ENCODE data around the gene REPS2.

DNA sequence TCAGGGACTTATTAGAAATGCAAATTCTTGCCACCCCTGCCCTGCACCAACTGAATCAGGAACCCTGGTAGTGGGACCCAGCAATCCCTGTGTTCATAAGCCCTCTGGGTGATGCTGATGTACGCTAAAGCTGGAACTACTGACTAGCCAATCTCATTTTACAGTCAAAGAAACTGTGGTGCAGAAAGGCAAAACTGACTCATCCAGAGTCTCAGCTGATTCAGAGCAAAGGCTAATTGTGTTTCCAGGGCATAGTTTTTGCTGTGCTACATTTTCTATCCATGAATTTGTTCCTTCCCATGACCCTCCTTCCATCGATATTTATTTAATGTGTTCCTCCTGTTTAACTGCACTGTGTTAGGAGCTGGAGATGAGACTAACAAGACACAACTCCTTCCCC is 207.5 kb downstream of the REPS2 start:
- TF ChIP-seq, protein P1, sequence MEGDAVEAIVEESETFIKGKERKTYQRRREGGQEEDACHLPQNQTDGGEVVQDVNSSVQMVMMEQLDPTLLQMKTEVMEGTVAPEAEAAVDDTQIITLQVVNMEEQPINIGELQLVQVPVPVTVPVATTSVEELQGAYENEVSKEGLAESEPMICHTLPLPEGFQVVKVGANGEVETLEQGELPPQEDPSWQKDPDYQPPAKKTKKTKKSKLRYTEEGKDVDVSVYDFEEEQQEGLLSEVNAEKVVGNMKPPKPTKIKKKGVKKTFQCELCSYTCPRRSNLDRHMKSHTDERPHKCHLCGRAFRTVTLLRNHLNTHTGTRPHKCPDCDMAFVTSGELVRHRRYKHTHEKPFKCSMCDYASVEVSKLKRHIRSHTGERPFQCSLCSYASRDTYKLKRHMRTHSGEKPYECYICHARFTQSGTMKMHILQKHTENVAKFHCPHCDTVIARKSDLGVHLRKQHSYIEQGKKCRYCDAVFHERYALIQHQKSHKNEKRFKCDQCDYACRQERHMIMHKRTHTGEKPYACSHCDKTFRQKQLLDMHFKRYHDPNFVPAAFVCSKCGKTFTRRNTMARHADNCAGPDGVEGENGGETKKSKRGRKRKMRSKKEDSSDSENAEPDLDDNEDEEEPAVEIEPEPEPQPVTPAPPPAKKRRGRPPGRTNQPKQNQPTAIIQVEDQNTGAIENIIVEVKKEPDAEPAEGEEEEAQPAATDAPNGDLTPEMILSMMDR (conservative IDR thresholded peaks at IDR 0.05; ENCODE audit: low read length), result no peak
- TF ChIP-seq EZH2phosphoT487 (IDR thresholded peaks at IDR 0.05; ENCODE audit: borderline replicate concordance, low read depth, low read length), result no peak
